PC-3 (cell line): ENCODE measurements around the gene GABRG3. TPM values are rescaled to one million over a fixed set of nuclear protein-coding genes. Genes with fewer than 3 reads are reported as not detected.
A peak's percentile ranks its signal among the peaks of the same experiment; 100 is the strongest.

Experiments
- ATAC-seq: fragments of 200-7000 bp; cut with Tn5 transposase; 2 replicates; pipeline ENCODE4 v1.9.1; 2020; ENCODE audit warnings: mild to moderate bottlenecking, moderate library complexity
- BruUV-seq: library from RNA; stranded (reverse); fragments of 400-500 nt; replicated peaks from 2 replicates; lab custom pipeline; 2021; lab: Mats Ljungman, UMichigan
- CTCF ChIA-PET: fragments of 300-600 bp; sonication (Branson Sonifier 250); formaldehyde crosslinking; loops from one replicate; lab custom pipeline; 2022; ENCODE audit warnings: antibody characterized with exemption; lab: Charles Lee
- POLR2A ChIA-PET: fragments of 300-600 bp; sonication (Branson Sonifier 250); formaldehyde crosslinking; loops from one replicate; lab custom pipeline; 2022; ENCODE audit warnings: antibody characterized with exemption; ENCODE audit not compliant: unreplicated experiment; lab: Charles Lee
- DNase-seq: peaks from one replicate; pipeline ENCODE4 v3.0.0-alpha.2; 2015
- H2AFZ ChIP-seq: fragments of 300-600 bp; sonication (generic); 2 replicates; pipeline ENCODE4 v1.6.0; 2016; ENCODE audit warnings: antibody characterized with exemption, low read length
- H3F3A ChIP-seq: fragments of 300-600 bp; sonication (generic); one replicate; pipeline ENCODE4 v1.6.0; 2017; ENCODE audit warnings: antibody characterized with exemption, low read length, control low read depth, mild to moderate bottlenecking; ENCODE audit not compliant: unreplicated experiment
- H3K27ac ChIP-seq: fragments of 300-600 bp; sonication (generic); 2 replicates; pipeline ENCODE4 v1.5.1; 2016; ENCODE audit warnings: mild to moderate bottlenecking, low read length
- H3K27me3 ChIP-seq: fragments of 300-600 bp; sonication (generic); 2 replicates; pipeline ENCODE4 v1.6.1; 2016; ENCODE audit warnings: low read length, mixed read lengths
- H3K36me3 ChIP-seq: fragments of 300-600 bp; sonication (generic); 2 replicates; pipeline ENCODE4 v1.6.1; 2016; ENCODE audit warnings: low read depth, mixed run types, low read length, mixed read lengths
- H3K4me1 ChIP-seq: fragments of 300-600 bp; sonication (generic); 2 replicates; pipeline ENCODE4 v1.5.1; 2016; ENCODE audit warnings: low read length; ENCODE audit not compliant: insufficient read depth
- H3K4me2 ChIP-seq: fragments of 300-600 bp; sonication (generic); 2 replicates; pipeline ENCODE4 v1.6.0; 2016; ENCODE audit warnings: low read length
- H3K4me3 ChIP-seq: fragments of 300-600 bp; sonication (generic); 2 replicates; pipeline ENCODE4 v1.5.1; 2016; ENCODE audit warnings: mild to moderate bottlenecking, low read length, mixed read lengths
- H3K79me2 ChIP-seq: fragments of 300-600 bp; sonication (generic); 2 replicates; pipeline ENCODE4 v1.6.1; 2017; ENCODE audit warnings: low read length, mixed read lengths
- H3K9ac ChIP-seq: fragments of 300-600 bp; sonication (generic); 2 replicates; pipeline ENCODE4 v1.6.0; 2016; ENCODE audit warnings: mild to moderate bottlenecking, low read length
- H3K9me2 ChIP-seq: fragments of 300-600 bp; sonication (generic); replicated peaks from 2 replicates; pipeline ENCODE4 v1.6.1; 2016; ENCODE audit warnings: mixed run types, low read length, mixed read lengths
- H3K9me3 ChIP-seq: fragments of 300-600 bp; sonication (generic); 2 replicates; pipeline ENCODE4 v1.6.1; 2016; ENCODE audit warnings: low read length, mixed read lengths
- H4K20me1 ChIP-seq: fragments of 300-600 bp; sonication (generic); 2 replicates; pipeline ENCODE4 v1.6.1; 2016; ENCODE audit warnings: low read length, mixed read lengths
- EZH2 ChIP-seq: fragments of 300-600 bp; sonication (generic); IDR thresholded peaks from one replicate; pipeline ENCODE4 v1.6.1; 2017; ENCODE audit warnings: antibody characterized with exemption, mild to moderate bottlenecking, low read length; ENCODE audit not compliant: unreplicated experiment
- EZH2phosphoT487 ChIP-seq: fragments of 300-600 bp; sonication (generic); IDR thresholded peaks from 2 replicates; pipeline ENCODE4 v1.6.1; 2018; ENCODE audit warnings: mild to moderate bottlenecking, antibody characterized with exemption, low read length, borderline replicate concordance
- intact Hi-C: fragments of 100-400 bp; cut with micrococcal nuclease; formaldehyde crosslinking; loops from 2 replicates; pipeline ENCODE4 v1.9.0; 2023
- total RNA-seq: library from RNA; depleted of rRNA; stranded (reverse); fragments of >200 nt; gene quantifications from 2 replicates; pipeline ENCODE4 v1.2.3, GENCODE V29; 2014
- TF ChIP-seq, protein P1 (sequence below): fragments of 300-600 bp; sonication (generic); conservative IDR thresholded peaks from 2 replicates; pipeline ENCODE4 v1.5.1; 2017; ENCODE audit warnings: antibody characterized with exemption, low read depth, mild to moderate bottlenecking, low read length

Gene GABRG3
- total RNA-seq, 1 experiment from 2014 or later, result 0.11 TPM

- Histone ChIP-seq H4K20me1 (no peaks in the 10 kb centered on the region), H3K4me2 (no peak overlapping the region), H3K36me3 (no peaks in the 10 kb centered on the region), H2AFZ (no peak overlapping the region), H3K9me3 (peaks cover 31% of the 10 kb centered on the region; the same call in 1 of the 2 replicates), H3K27me3 (no peaks in the 10 kb centered on the region), H3K4me3 (no peak overlapping the region), H3K4me1 (peaks cover 4% of the 10 kb centered on the region; the same call in 1 of the 2 replicates), H3K9ac (no peak overlapping the region), H3K27ac (peak overlapping the region; percentile 32), H3F3A (no peaks in the 10 kb centered on the region), H3K79me2 (no peaks in the 10 kb centered on the region), H3K9me2 (no peaks in the 10 kb centered on the region)
- intact Hi-C loops, result no loop called here
- DNase-seq (no peak), ATAC-seq (no peak)
- TF ChIP-seq EZH2, result no peak
- TF ChIP-seq, protein P1, sequence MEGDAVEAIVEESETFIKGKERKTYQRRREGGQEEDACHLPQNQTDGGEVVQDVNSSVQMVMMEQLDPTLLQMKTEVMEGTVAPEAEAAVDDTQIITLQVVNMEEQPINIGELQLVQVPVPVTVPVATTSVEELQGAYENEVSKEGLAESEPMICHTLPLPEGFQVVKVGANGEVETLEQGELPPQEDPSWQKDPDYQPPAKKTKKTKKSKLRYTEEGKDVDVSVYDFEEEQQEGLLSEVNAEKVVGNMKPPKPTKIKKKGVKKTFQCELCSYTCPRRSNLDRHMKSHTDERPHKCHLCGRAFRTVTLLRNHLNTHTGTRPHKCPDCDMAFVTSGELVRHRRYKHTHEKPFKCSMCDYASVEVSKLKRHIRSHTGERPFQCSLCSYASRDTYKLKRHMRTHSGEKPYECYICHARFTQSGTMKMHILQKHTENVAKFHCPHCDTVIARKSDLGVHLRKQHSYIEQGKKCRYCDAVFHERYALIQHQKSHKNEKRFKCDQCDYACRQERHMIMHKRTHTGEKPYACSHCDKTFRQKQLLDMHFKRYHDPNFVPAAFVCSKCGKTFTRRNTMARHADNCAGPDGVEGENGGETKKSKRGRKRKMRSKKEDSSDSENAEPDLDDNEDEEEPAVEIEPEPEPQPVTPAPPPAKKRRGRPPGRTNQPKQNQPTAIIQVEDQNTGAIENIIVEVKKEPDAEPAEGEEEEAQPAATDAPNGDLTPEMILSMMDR, result no peak
- no peak for TF ChIP-seq EZH2phosphoT487
- CTCF ChIA-PET, result no interaction called here
- POLR2A ChIA-PET, result no interaction called here
- no TSS peak for BruUV-seq
Measured at GRCh38 chr15:27563765-27564370, 592.9 kb downstream of the GABRG3 start.

- DNase-seq (no peak), ATAC-seq (no peak)
- H3K4me2 ChIP-seq, result no peak overlapping the region
- no peaks in the 10 kb centered on the region for H3K79me2 ChIP-seq
- H3K36me3 ChIP-seq, result no peaks in the 10 kb centered on the region
- H3K4me1 ChIP-seq, result peaks cover 4% of the 10 kb centered on the region; the same call in 1 of the 2 replicates
- no peak overlapping the region for H3K9ac ChIP-seq
- no TSS peak for BruUV-seq
- POLR2A ChIA-PET, result no interaction called here
- H4K20me1 ChIP-seq, result no peaks in the 10 kb centered on the region
- H3K27me3 ChIP-seq, result no peaks in the 10 kb centered on the region
- intact Hi-C loops, result no loop called here
- TF ChIP-seq EZH2phosphoT487 (no peak), EZH2 (no peak)
- TF ChIP-seq, protein P1, result no peak
- H3K27ac ChIP-seq, result 0 out of 2 replicates have a peak overlapping the region, but pooled peaks have one; percentile 36
- H3K9me3 ChIP-seq, result peaks cover 31% of the 10 kb centered on the region; the same call in 1 of the 2 replicates
- CTCF ChIA-PET, result no interaction called here
- H3K9me2 ChIP-seq, result no peaks in the 10 kb centered on the region
- H3F3A ChIP-seq, result no peaks in the 10 kb centered on the region
- no peak overlapping the region for H3K4me3 ChIP-seq
- no peak overlapping the region for H2AFZ ChIP-seq
Measured at GRCh38 chr15:27564656-27565055, 593.7 kb downstream of the GABRG3 start.

- TF ChIP-seq, protein P1, result no peak
- TF ChIP-seq EZH2phosphoT487 (no peak), EZH2 (no peak)
- no peak for ATAC-seq
- ChIA-PET CTCF (no interaction called here), POLR2A (no interaction called here)
- intact Hi-C loops, result no loop called here
- Histone ChIP-seq H3K36me3 (no peaks in the 10 kb centered on the region), H3K4me2 (no peak overlapping the region), H2AFZ (no peak overlapping the region), H3K79me2 (no peaks in the 10 kb centered on the region), H3K27ac (no peak overlapping the region), H3K9ac (no peak overlapping the region), H3K4me3 (no peak overlapping the region), H3K9me3 (0 out of 2 replicates have a peak, but pooled peaks cover 6% of the 10 kb centered on the region), H3K27me3 (no peaks in the 10 kb centered on the region), H3F3A (no peaks in the 10 kb centered on the region), H4K20me1 (no peaks in the 10 kb centered on the region), H3K4me1 (no peaks in the 10 kb centered on the region), H3K9me2 (no peaks in the 10 kb centered on the region)
- no peak for DNase-seq
- BruUV-seq, result no TSS peak
Measured at GRCh38 chr15:27570746-27571145, 599.8 kb downstream of the GABRG3 start.
